ENCODE measurements around the gene THEM5. TPM values are rescaled to one million over a fixed set of nuclear protein-coding genes. Genes with fewer than 3 reads are reported as not detected.

Gene THEM5
- total RNA-seq, 2 experiments from 2014 or later, result not detected

- Mint-ChIP-seq H3K4me3 (no peak overlapping the region), H3K4me1 (peaks cover 8% of the 10 kb centered on the region)
- CTCF ChIA-PET, result interaction anchor here (0.7 to 2.7 kb wide), 3 partner anchors 10 to 21 kb away, joined by 3 to 8 read pairs (median 3); no protein-coding TSS in a partner anchor
These were observed 43.4 kb downstream of the THEM5 start for GRCh38 chr1:151809985-151810556.

GRCh38 chr1:151809290-151809984 is 44.1 kb downstream of the THEM5 start:
- Mint-ChIP-seq H3K4me3 (no peak overlapping the region), H3K4me1 (peaks cover 2% of the 10 kb centered on the region), H3K9me3 (ENCODE audit: low read depth) (no peaks in the 10 kb centered on the region), H3K36me3 (ENCODE audit: low read depth) (no peaks in the 10 kb centered on the region), H3K27ac (no peak overlapping the region), H3K27me3 (no peaks in the 10 kb centered on the region)
- POLR2A ChIA-PET, result no interaction called here
- ATAC-seq, result no peak
- intact Hi-C loops (cut with DNase I, micrococcal nuclease), result no loop called here
- DNase-seq, result no peak
- CTCF ChIA-PET, result interaction anchor here (0.7 to 2.7 kb wide), 5 partner anchors 8 to 632 kb away, joined by 3 to 8 read pairs (median 3); no protein-coding TSS in a partner anchor

More at GRCh38 chr1:151809985-151810556, 43.4 kb downstream of the THEM5 start:
- H3K27ac Mint-ChIP-seq, result no peak overlapping the region
- ATAC-seq, result no peak
- no peak for DNase-seq
- intact Hi-C loops (cut with DNase I, micrococcal nuclease), result no loop called here
- H3K9me3 Mint-ChIP-seq (ENCODE audit: low read depth), result no peaks in the 10 kb centered on the region
- POLR2A ChIA-PET, result no interaction called here
- H3K36me3 Mint-ChIP-seq (ENCODE audit: low read depth), result no peaks in the 10 kb centered on the region
- H3K27me3 Mint-ChIP-seq, result no peaks in the 10 kb centered on the region

- H3K27ac Mint-ChIP-seq, result no peak overlapping the region
- ChIA-PET POLR2A (interaction anchor here (0.7 kb wide), 1 partner anchor 34 kb away, joined by 3 read pairs; no protein-coding TSS in a partner anchor), CTCF (interaction anchor here (1.0 to 2.0 kb wide), 3 partner anchors 9 to 29 kb away, joined by 4 to 8 read pairs (median 5); no protein-coding TSS in a partner anchor)
- no peaks in the 10 kb centered on the region for H3K9me3 Mint-ChIP-seq (ENCODE audit: low read depth)
- no peaks in the 10 kb centered on the region for H3K4me1 Mint-ChIP-seq
- no peaks in the 10 kb centered on the region for H3K27me3 Mint-ChIP-seq
- no peaks in the 10 kb centered on the region for H3K36me3 Mint-ChIP-seq (ENCODE audit: low read depth)
- DNase-seq, result no peak
- intact Hi-C loops (cut with DNase I, micrococcal nuclease), result no loop called here
- no peak for ATAC-seq
- H3K4me3 Mint-ChIP-seq, result no peak overlapping the region
These were observed 45.7 kb downstream of the THEM5 start for GRCh38 chr1:151807766-151808165.

GRCh38 chr1:151807131-151807530 is 46.4 kb downstream of the THEM5 start:
- intact Hi-C loops (cut with DNase I, micrococcal nuclease), result no loop called here
- DNase-seq (no peak), ATAC-seq (no peak)
- Mint-ChIP-seq H3K27ac (no peak overlapping the region), H3K27me3 (no peaks in the 10 kb centered on the region), H3K36me3 (ENCODE audit: low read depth) (no peaks in the 10 kb centered on the region), H3K9me3 (ENCODE audit: low read depth) (no peaks in the 10 kb centered on the region), H3K4me3 (no peak overlapping the region), H3K4me1 (no peaks in the 10 kb centered on the region)
- POLR2A ChIA-PET, result no interaction called here
- CTCF ChIA-PET, result interaction anchor here (1.0 to 2.0 kb wide), 4 partner anchors 8 to 30 kb away, joined by 3 to 8 read pairs (median 4); no protein-coding TSS in a partner anchor

- intact Hi-C loops (cut with DNase I, micrococcal nuclease), result no loop called here
- ATAC-seq, result no peak
- ChIA-PET POLR2A (no interaction called here), CTCF (interaction anchor here (0.5 kb wide), 1 partner anchor 494 kb away, joined by 3 read pairs; no protein-coding TSS in a partner anchor)
- Mint-ChIP-seq H3K9me3 (ENCODE audit: low read depth) (no peaks in the 10 kb centered on the region), H3K36me3 (ENCODE audit: low read depth) (no peaks in the 10 kb centered on the region), H3K27me3 (no peaks in the 10 kb centered on the region), H3K4me1 (no peaks in the 10 kb centered on the region), H3K27ac (no peak overlapping the region), H3K4me3 (no peak overlapping the region)
- DNase-seq, result no peak
These were observed 47.3 kb downstream of the THEM5 start for GRCh38 chr1:151806170-151806569.

GRCh38 chr1:151805066-151805820 is 48.3 kb downstream of the THEM5 start, which contains the start of gene LINGO4:
Gene LINGO4, minus strand, starts transcription at chr1:151805419. Its CDS starts 2,715 bp downstream, at chr1:151802704.
- no peak within 1 kb of the TSS for H3K27ac Mint-ChIP-seq
- no peak for ATAC-seq
- peaks cover 3% of the 10 kb centered on the region for H3K4me1 Mint-ChIP-seq
- H3K36me3 Mint-ChIP-seq (ENCODE audit: low read depth), result no peaks in the 10 kb centered on the region
- H3K4me3 Mint-ChIP-seq, result no peak within 1 kb of the TSS
- H3K9me3 Mint-ChIP-seq (ENCODE audit: low read depth), result no peaks in the 10 kb centered on the region
- intact Hi-C loops (cut with DNase I, micrococcal nuclease), result no loop called here
- no peaks in the 10 kb centered on the region for H3K27me3 Mint-ChIP-seq
- POLR2A ChIA-PET, result no interaction called here
- CTCF ChIA-PET, result interaction anchor here (1.0 to 1.1 kb wide), 2 partner anchors 16 to 43 kb away, joined by 3 read pairs; no protein-coding TSS in a partner anchor
- no peak for DNase-seq

GRCh38 chr1:151803915-151804314 is 49.6 kb downstream of the THEM5 start:
- H3K9me3 Mint-ChIP-seq (ENCODE audit: low read depth), result no peaks in the 10 kb centered on the region
- DNase-seq (no peak), ATAC-seq (no peak)
- H3K4me3 Mint-ChIP-seq, result no peak overlapping the region
- H3K27ac Mint-ChIP-seq, result no peak overlapping the region
- no peaks in the 10 kb centered on the region for H3K27me3 Mint-ChIP-seq
- H3K4me1 Mint-ChIP-seq, result peaks cover 3% of the 10 kb centered on the region
- intact Hi-C loops (cut with DNase I, micrococcal nuclease), result no loop called here
- POLR2A ChIA-PET, result no interaction called here
- H3K36me3 Mint-ChIP-seq (ENCODE audit: low read depth), result no peaks in the 10 kb centered on the region
- CTCF ChIA-PET, result interaction anchor here (0.7 to 1.1 kb wide), 3 partner anchors 14 to 98 kb away, joined by 3 to 4 read pairs (median 3); no protein-coding TSS in a partner anchor

- ChIA-PET POLR2A (no interaction called here), CTCF (interaction anchor here (0.7 to 1.4 kb wide), 2 partner anchors 13 to 162 kb away, joined by 3 to 10 read pairs; partner anchors contain the start of gene TDRKH)
- no peaks in the 10 kb centered on the region for H3K36me3 Mint-ChIP-seq (ENCODE audit: low read depth)
- H3K4me1 Mint-ChIP-seq, result peaks cover 3% of the 10 kb centered on the region
- ATAC-seq, result no peak
- H3K27me3 Mint-ChIP-seq, result no peaks in the 10 kb centered on the region
- H3K27ac Mint-ChIP-seq, result no peak overlapping the region
- H3K4me3 Mint-ChIP-seq, result no peak overlapping the region
- intact Hi-C loops (cut with DNase I, micrococcal nuclease), result no loop called here
- H3K9me3 Mint-ChIP-seq (ENCODE audit: low read depth), result no peaks in the 10 kb centered on the region
- no peak for DNase-seq
These were observed 50.3 kb downstream of the THEM5 start for GRCh38 chr1:151803164-151803563.

- ChIA-PET CTCF (interaction anchor here (1.4 kb wide), 1 partner anchor 13 kb away, joined by 10 read pairs; the partner anchor contains the start of gene TDRKH), POLR2A (no interaction called here)
- ATAC-seq (no peak), DNase-seq (no peak)
- Mint-ChIP-seq H3K27me3 (no peaks in the 10 kb centered on the region), H3K27ac (no peak overlapping the region), H3K9me3 (ENCODE audit: low read depth) (no peaks in the 10 kb centered on the region), H3K36me3 (ENCODE audit: low read depth) (no peaks in the 10 kb centered on the region), H3K4me1 (peaks cover 3% of the 10 kb centered on the region), H3K4me3 (no peak overlapping the region)
- intact Hi-C loops (cut with DNase I, micrococcal nuclease), result no loop called here
These were observed 51.1 kb downstream of the THEM5 start for GRCh38 chr1:151802372-151802771.

GRCh38 chr1:151801846-151802245 is 51.7 kb downstream of the THEM5 start:
- Mint-ChIP-seq H3K27ac (no peak overlapping the region), H3K27me3 (no peaks in the 10 kb centered on the region), H3K36me3 (ENCODE audit: low read depth) (no peaks in the 10 kb centered on the region), H3K9me3 (ENCODE audit: low read depth) (no peaks in the 10 kb centered on the region), H3K4me1 (peaks cover 3% of the 10 kb centered on the region), H3K4me3 (no peak overlapping the region)
- DNase-seq (no peak), ATAC-seq (no peak)
- ChIA-PET POLR2A (no interaction called here), CTCF (interaction anchor here (1.4 kb wide), 1 partner anchor 12 kb away, joined by 10 read pairs; the partner anchor contains the start of gene TDRKH)
- intact Hi-C loops (cut with DNase I, micrococcal nuclease), result no loop called here

GRCh38 chr1:151801310-151801820 is 52.1 kb downstream of the THEM5 start:
- Mint-ChIP-seq H3K27me3 (no peaks in the 10 kb centered on the region), H3K4me1 (peaks cover 3% of the 10 kb centered on the region), H3K9me3 (ENCODE audit: low read depth) (no peaks in the 10 kb centered on the region), H3K36me3 (ENCODE audit: low read depth) (no peaks in the 10 kb centered on the region), H3K4me3 (no peak overlapping the region), H3K27ac (no peak overlapping the region)
- POLR2A ChIA-PET, result no interaction called here
- no peak for DNase-seq
- CTCF ChIA-PET, result interaction anchor here (0.5 to 1.2 kb wide), 2 partner anchors 11 to 210 kb away, joined by 4 read pairs; partner anchors contain the start of gene TDRKH
- ATAC-seq, result no peak
- intact Hi-C loops (cut with DNase I, micrococcal nuclease), result no loop called here
